Measurements from ENCODE around the gene FIZ1.

Gene FIZ1

GRCh38 chr19:55647732-55648584 lies 48.6 kb upstream of the FIZ1 start, which contains the start of gene CCDC106 (continued):
- TF ChIP-seq PRDM10 (tag by site-specific recombination; IDR thresholded peaks at IDR 0.05) (peak; percentile 97), ZNF248 (tag by site-specific recombination; IDR thresholded peaks at IDR 0.05) (no peak), TSHZ1 (tag by site-specific recombination; IDR thresholded peaks at IDR 0.05; ENCODE audit: borderline replicate concordance) (no peak; the same call in 1 of the 2 replicates), ZFHX2 (tag by site-specific recombination; conservative IDR thresholded peaks at IDR 0.05) (peak; percentile 99), ZNF202 (tag by site-specific recombination; IDR thresholded peaks at IDR 0.05; ENCODE audit: borderline replicate concordance) (no peak), ZFP37 (tag by site-specific recombination; IDR thresholded peaks at IDR 0.05) (peak; percentile 77; the same call in 1 of the 2 replicates), ELK4 (IDR thresholded peaks at IDR 0.05; ENCODE audit: borderline replicate concordance, low read depth, low read length) (no peak), ZNF660 (tag by site-specific recombination; IDR thresholded peaks at IDR 0.05) (peak; percentile 84; the same call in 1 of the 2 replicates), ZNF747 (tag by site-specific recombination; IDR thresholded peaks at IDR 0.05) (no peak), ZBTB7A (tag by site-specific recombination; IDR thresholded peaks at IDR 0.05; ENCODE audit: low read depth) (peak; percentile 92), ZNF324 (tag by site-specific recombination; IDR thresholded peaks at IDR 0.05) (peak; percentile 77), ZNF335 (tag by site-specific recombination; conservative IDR thresholded peaks at IDR 0.05) (peak; percentile 76), ZIC2 (tag by site-specific recombination; IDR thresholded peaks at IDR 0.05) (peak; percentile 37; the same call in 1 of the 2 replicates), ZNF26 (tag by site-specific recombination; IDR thresholded peaks at IDR 0.05) (no peak)

All from HEK293 (cell line).